Fibroblast of lung (primary cell): Measurements from ENCODE around the gene NECTIN2.

ENCODE experiments used
- CTCF ChIP-seq, 2 donors: IDR thresholded peaks in 1 of 2; conservative IDR thresholded peaks in 1 of 2; 1 replicate in 1 of 2; 2 replicates in 1 of 2; pipeline ENCODE4 v1.5.1; 2011 to 2012; ENCODE audit warnings: low read length in 2 of 2, control low read depth in 1 of 2, inconsistent platforms in 1 of 2, low read depth in 1 of 2, mild to moderate bottlenecking in 1 of 2
- EZH2 ChIP-seq: IDR thresholded peaks from 2 replicates; pipeline ENCODE4 v1.5.1; 2012; ENCODE audit warnings: low read length, control low read depth, mild to moderate bottlenecking; ENCODE audit errors: missing control alignments

GRCh38 chr19:44908836-44909261, 62.8 kb downstream of the NECTIN2 start:
- TF ChIP-seq CTCF (conservative IDR thresholded peaks at IDR 0.05 in 1 of 2, IDR thresholded peaks at IDR 0.05 in 1 of 2; ENCODE audit: low read depth in 1 of 2, low read length in 2 of 2) (no peak), EZH2 (no peak)
